Central memory CD8-positive, alpha-beta T cell (primary cell): Measurements from ENCODE around the gene ANGPTL2.

Experiments
- ATAC-seq: fragments of 150-1000 bp; cut with Tn5 transposase; replicated peaks from 2 replicates; pipeline ENCODE4 v1.10.0; 2022; ENCODE audit warnings: mild to moderate bottlenecking, moderate FRiP score, moderate number of reproducible peaks; ENCODE audit not compliant: poor library complexity, severe bottlenecking; ENCODE audit errors: extremely low read depth
- DNase-seq, 2 donors: peaks; one replicate each; pipeline ENCODE4 v3.0.0; 2021; ENCODE audit warnings: low spot score in 2 of 2
- H3K27ac Mint-ChIP-seq: one replicate; pipeline ENCODE4 v1.8.0; 2022; ENCODE audit warnings: low read depth, mild to moderate bottlenecking, moderate library complexity, mixed read lengths
- H3K27me3 Mint-ChIP-seq: one replicate; pipeline ENCODE4 v1.8.0; 2022; ENCODE audit warnings: mixed read lengths
- H3K36me3 Mint-ChIP-seq: one replicate; pipeline ENCODE4 v1.8.0; 2022; ENCODE audit warnings: mild to moderate bottlenecking, moderate library complexity, mixed read lengths; ENCODE audit not compliant: insufficient read depth
- H3K4me1 Mint-ChIP-seq: one replicate; pipeline ENCODE4 v1.8.0; 2022; ENCODE audit warnings: mixed read lengths
- H3K4me3 Mint-ChIP-seq: one replicate; pipeline ENCODE4 v1.8.0; 2022; ENCODE audit warnings: mild to moderate bottlenecking, moderate library complexity, mixed read lengths
- H3K9me3 Mint-ChIP-seq: one replicate; pipeline ENCODE4 v1.8.0; 2022; ENCODE audit warnings: mixed read lengths

The ANGPTL2 gene

GRCh38 chr9:127059030-127059429, 63.4 kb downstream of the ANGPTL2 start:
- H3K9me3 Mint-ChIP-seq, result no peaks in the 10 kb centered on the region
- H3K4me1 Mint-ChIP-seq, result peaks cover 14% of the 10 kb centered on the region
- DNase-seq (no peak), ATAC-seq (no peak)
- peak overlapping the region; percentile 56 for H3K27ac Mint-ChIP-seq
- H3K27me3 Mint-ChIP-seq, result no peaks in the 10 kb centered on the region
- H3K36me3 Mint-ChIP-seq, result no peaks in the 10 kb centered on the region
- no peak overlapping the region for H3K4me3 Mint-ChIP-seq

GRCh38 chr9:127058645-127059021, 63.8 kb downstream of the ANGPTL2 start:
- H3K27ac Mint-ChIP-seq, result no peak overlapping the region
- H3K4me1 Mint-ChIP-seq, result peaks cover 14% of the 10 kb centered on the region
- H3K9me3 Mint-ChIP-seq, result no peaks in the 10 kb centered on the region
- H3K36me3 Mint-ChIP-seq, result no peaks in the 10 kb centered on the region
- H3K27me3 Mint-ChIP-seq, result no peaks in the 10 kb centered on the region
- ATAC-seq (no peak), DNase-seq (no peak)
- H3K4me3 Mint-ChIP-seq, result no peak overlapping the region

GRCh38 chr9:127058011-127058644, 64.3 kb downstream of the ANGPTL2 start:
- DNase-seq (no peak), ATAC-seq (no peak)
- H3K27me3 Mint-ChIP-seq, result no peaks in the 10 kb centered on the region
- no peaks in the 10 kb centered on the region for H3K36me3 Mint-ChIP-seq
- no peaks in the 10 kb centered on the region for H3K9me3 Mint-ChIP-seq
- peaks cover 14% of the 10 kb centered on the region for H3K4me1 Mint-ChIP-seq
- no peak overlapping the region for H3K4me3 Mint-ChIP-seq
- H3K27ac Mint-ChIP-seq, result no peak overlapping the region

GRCh38 chr9:127056446-127056845, 66.0 kb downstream of the ANGPTL2 start:
- ATAC-seq (no peak), DNase-seq (no peak)
- Mint-ChIP-seq H3K4me3 (no peak overlapping the region), H3K36me3 (no peaks in the 10 kb centered on the region), H3K27ac (no peak overlapping the region), H3K9me3 (no peaks in the 10 kb centered on the region), H3K27me3 (no peaks in the 10 kb centered on the region), H3K4me1 (peaks cover 14% of the 10 kb centered on the region)

DNA sequence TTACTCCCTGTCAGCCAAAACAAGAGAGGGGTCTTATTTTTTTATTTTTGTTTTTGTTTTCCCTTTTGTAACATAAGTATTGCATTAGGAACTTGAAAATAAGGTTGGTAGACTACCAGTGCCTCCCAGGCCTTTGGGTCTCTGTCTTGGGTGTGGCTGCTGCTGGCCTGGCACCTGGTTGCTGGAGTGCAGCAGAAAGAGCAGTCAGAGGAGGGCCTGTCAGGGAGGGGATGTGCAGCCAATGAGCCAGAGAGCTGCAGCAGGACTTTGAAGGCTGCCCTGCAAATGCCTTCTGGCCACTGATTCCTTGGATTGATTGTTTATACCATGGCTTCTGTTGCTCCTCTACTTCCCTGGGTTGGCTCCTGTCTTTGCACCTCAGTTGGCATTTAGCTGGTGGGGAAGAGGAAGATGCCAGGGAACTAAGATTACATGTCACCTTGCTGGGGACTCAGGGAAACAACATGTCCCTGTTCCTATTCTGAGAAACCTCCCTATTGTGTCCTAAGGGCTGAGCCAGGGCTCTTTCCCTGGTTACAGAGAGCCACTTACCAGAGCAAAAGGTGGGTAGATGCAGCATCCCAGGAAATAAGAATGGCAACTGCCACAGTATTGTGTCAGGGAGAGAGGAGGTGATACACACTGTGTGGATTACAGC, 66.6 kb downstream of the ANGPTL2 start:
- DNase-seq (no peak), ATAC-seq (no peak)
- Mint-ChIP-seq H3K4me1 (peaks cover 15% of the 10 kb centered on the region), H3K27ac (no peak overlapping the region), H3K36me3 (no peaks in the 10 kb centered on the region), H3K9me3 (no peaks in the 10 kb centered on the region), H3K27me3 (no peaks in the 10 kb centered on the region), H3K4me3 (no peak overlapping the region)

DNA sequence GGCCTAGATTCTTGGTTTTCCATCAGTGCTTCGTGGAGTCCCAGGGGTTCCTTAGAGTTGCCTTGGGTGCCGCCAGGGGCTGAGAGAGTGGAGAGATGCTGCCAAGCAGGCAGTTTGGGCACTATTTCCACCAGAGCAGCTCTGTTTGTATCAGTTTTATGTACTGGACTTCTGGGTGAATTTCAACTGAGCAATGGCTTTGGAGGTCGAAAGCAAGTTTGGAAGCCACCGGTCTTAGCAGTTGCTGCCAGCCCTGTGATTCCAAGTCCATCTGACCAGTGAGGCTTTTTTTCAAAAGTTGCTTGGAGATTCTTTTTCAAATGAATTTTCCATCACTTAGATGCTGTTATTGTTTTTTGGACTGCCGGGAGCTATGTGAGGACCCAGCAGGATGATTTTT, 68.5 kb downstream of the ANGPTL2 start:
- Mint-ChIP-seq H3K36me3 (no peaks in the 10 kb centered on the region), H3K4me1 (peaks cover 28% of the 10 kb centered on the region), H3K27me3 (no peaks in the 10 kb centered on the region), H3K4me3 (no peak overlapping the region), H3K9me3 (no peaks in the 10 kb centered on the region), H3K27ac (no peak overlapping the region)
- ATAC-seq (no peak), DNase-seq (no peak)

GRCh38 chr9:127053057-127053821, 69.2 kb downstream of the ANGPTL2 start:
- Mint-ChIP-seq H3K27me3 (no peaks in the 10 kb centered on the region), H3K4me1 (peaks cover 28% of the 10 kb centered on the region), H3K36me3 (no peaks in the 10 kb centered on the region), H3K4me3 (no peak overlapping the region), H3K27ac (no peak overlapping the region), H3K9me3 (no peaks in the 10 kb centered on the region)
- ATAC-seq (no peak), DNase-seq (peak in 1 of 2 donors; percentile 4)

- no peaks in the 10 kb centered on the region for H3K36me3 Mint-ChIP-seq
- no peaks in the 10 kb centered on the region for H3K27me3 Mint-ChIP-seq
- no peak overlapping the region for H3K4me3 Mint-ChIP-seq
- ATAC-seq (no peak), DNase-seq (no peak)
- H3K9me3 Mint-ChIP-seq, result no peaks in the 10 kb centered on the region
- H3K27ac Mint-ChIP-seq, result no peak overlapping the region
- H3K4me1 Mint-ChIP-seq, result peaks cover 32% of the 10 kb centered on the region
Observed at GRCh38 chr9:127051881-127052595, 70.4 kb downstream of the ANGPTL2 start.

- Mint-ChIP-seq H3K27me3 (no peaks in the 10 kb centered on the region), H3K9me3 (no peaks in the 10 kb centered on the region), H3K36me3 (no peaks in the 10 kb centered on the region), H3K4me3 (no peak overlapping the region), H3K4me1 (peaks cover 32% of the 10 kb centered on the region), H3K27ac (peak overlapping the region; percentile 50)
- ATAC-seq (no peak), DNase-seq (no peak)
Observed at GRCh38 chr9:127050591-127051001, 71.8 kb downstream of the ANGPTL2 start.

GRCh38 chr9:127050152-127050551, 72.3 kb downstream of the ANGPTL2 start:
- Mint-ChIP-seq H3K4me3 (no peak overlapping the region), H3K4me1 (peaks cover 32% of the 10 kb centered on the region), H3K27ac (peak overlapping the region; percentile 50), H3K27me3 (no peaks in the 10 kb centered on the region), H3K36me3 (no peaks in the 10 kb centered on the region), H3K9me3 (no peaks in the 10 kb centered on the region)
- no peak for DNase-seq
- no peak for ATAC-seq

DNA sequence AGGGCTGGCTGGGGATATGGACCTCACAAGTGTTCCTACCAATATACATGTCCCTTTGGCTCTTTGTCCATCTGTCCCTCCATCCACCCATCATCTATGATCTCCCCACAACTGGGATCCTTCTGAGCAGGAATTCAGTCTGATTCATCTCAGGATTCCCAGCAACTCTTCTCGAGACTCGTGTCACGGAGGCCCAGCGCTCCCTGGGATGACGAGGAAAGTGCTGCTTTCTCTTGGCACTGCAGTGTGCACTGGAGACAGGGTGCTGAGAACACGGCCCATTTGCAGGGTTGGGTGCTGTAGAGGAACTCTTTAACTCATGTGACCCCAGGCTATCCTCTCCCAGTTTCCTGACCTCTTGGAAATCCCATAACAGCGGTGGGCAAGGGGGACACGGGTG, 72.9 kb downstream of the ANGPTL2 start:
- no peak for DNase-seq
- Mint-ChIP-seq H3K4me1 (peaks cover 32% of the 10 kb centered on the region), H3K27me3 (no peaks in the 10 kb centered on the region), H3K36me3 (no peaks in the 10 kb centered on the region), H3K9me3 (no peaks in the 10 kb centered on the region), H3K27ac (no peak overlapping the region), H3K4me3 (no peak overlapping the region)
- no peak for ATAC-seq

DNA sequence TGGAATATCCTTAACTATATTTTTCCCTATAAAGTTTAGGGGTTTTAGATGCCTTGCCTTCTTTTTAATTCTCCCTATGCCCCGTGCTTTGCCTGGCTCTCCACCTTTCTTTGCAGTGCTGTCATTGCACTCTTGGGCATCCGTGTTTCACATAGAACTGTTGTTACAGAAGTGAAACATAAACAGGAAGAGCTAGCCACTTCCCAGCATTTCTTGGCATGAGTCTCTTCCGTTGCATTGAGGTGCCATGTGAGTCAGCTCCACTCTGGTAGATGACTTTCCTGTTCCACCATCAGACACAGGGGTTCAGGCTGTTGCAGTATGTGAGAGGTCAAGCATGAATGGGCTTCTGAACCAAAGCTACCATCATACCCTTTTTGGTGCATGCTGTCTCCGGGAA, 73.4 kb downstream of the ANGPTL2 start:
- H3K27me3 Mint-ChIP-seq, result no peaks in the 10 kb centered on the region
- H3K9me3 Mint-ChIP-seq, result no peaks in the 10 kb centered on the region
- peaks cover 32% of the 10 kb centered on the region for H3K4me1 Mint-ChIP-seq
- no peaks in the 10 kb centered on the region for H3K36me3 Mint-ChIP-seq
- peak; percentile 92 for ATAC-seq
- peak in 1 of 2 donors; percentile 10 for DNase-seq
- H3K4me3 Mint-ChIP-seq, result peak overlapping the region; percentile 50
- H3K27ac Mint-ChIP-seq, result peak overlapping the region; percentile 16
